HG02938 (cell line): Measurements from ENCODE around the gene SAMD10.
"Not testable (repeated sequence)": the region's sequence is repeated elsewhere in the genome, so short reads cannot be mapped to it uniquely, and the experiment has no call there.

Source experiments
- ATAC-seq: cut with Tn5 transposase; IDR thresholded peaks from one replicate; pipeline ENCODE4 v1.9.1; 2021; ENCODE audit warnings: mild to moderate bottlenecking, moderate library complexity; ENCODE audit not compliant: unreplicated experiment

SAMD10 gene

DNA sequence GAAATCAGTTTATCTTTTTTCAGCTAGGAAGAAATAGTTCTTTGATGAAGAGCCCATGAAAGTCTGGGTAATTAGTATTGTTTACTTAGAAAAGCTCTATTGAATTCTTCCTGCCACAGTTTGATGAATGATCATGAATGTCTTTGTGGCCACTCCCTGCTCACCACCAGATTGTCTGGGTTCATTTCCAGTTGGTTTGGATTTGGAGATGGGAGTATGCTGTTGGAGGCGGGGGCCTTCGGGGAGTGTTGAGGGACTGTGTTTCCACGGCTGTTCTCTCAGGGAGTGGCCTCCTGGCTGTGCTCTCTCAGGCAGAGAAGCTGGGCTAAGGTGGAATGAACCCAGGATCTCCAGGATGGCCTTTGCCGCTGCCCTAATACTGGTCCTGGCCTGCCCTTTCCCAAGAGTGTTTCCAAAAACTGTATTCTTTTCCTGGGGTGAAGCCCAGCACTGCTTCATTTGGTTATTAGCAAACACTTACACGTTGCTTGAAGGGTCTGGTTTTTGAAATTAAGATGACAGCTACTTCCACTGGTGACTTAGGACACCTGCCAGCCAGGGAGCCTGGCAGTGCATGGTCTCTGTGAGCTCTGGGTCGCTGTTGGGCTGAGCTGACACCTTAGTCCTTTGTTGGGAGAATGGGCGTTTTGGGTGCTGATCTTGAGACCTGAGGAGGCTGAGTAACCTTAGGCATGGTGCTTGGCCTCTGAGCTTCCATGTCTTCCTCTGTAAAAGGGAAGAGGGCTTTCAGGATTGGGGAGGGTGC is 24.7 kb upstream of the SAMD10 start:
- ATAC-seq: no peak

DNA sequence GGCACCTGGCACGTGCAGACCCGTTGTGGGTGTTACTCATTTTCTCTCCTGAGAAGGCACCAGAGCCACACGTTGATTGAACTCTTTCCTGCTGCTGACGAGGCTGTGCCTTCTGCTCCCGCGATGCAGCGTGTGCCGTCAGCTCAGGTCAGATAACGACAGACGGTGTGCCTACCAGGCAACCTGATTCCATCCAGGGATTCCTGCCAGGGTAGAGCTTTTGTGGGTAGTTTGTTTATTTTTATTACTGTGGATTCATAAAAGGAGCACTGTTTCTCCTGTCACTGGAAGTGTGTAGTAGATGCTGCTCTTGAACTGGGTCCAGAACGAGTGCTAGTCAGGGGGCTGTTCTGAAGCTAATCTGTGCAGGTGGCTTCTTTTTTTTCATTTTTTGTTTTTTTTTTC is 22.2 kb upstream of the SAMD10 start:
- ATAC-seq: no peak

GRCh38 chr20:64000906-64001305 is 21.5 kb upstream of the SAMD10 start:
- no peak for ATAC-seq

DNA sequence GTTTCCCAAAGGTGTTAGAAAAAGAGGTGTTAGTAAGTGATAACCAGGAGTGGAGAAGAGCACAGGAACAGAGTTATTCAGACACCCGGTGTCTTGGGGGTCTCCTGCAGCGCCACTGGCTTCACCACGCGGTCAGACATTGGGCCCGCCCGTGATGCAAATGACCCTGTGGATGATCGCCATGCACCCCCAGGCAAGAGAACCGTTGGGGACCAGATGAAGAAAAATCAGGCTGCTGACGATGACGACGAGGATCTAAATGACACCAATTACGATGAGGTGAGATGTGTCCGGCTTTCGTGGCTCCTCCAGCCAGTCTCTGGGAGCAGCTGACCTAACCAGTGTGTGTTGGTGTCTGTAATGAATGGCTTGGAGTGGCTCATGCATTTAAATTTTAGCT is 3.5 kb upstream of the SAMD10 start:
- no peak for ATAC-seq

GRCh38 chr20:63980806-63981728 is 1.6 kb upstream of the SAMD10 start, which contains the start of gene PRPF6:
PRPF6 (plus strand) TSS chr20:63981132; CDS start chr20:63981246, 114 bp downstream.
- peak; percentile 48 for ATAC-seq

DNA sequence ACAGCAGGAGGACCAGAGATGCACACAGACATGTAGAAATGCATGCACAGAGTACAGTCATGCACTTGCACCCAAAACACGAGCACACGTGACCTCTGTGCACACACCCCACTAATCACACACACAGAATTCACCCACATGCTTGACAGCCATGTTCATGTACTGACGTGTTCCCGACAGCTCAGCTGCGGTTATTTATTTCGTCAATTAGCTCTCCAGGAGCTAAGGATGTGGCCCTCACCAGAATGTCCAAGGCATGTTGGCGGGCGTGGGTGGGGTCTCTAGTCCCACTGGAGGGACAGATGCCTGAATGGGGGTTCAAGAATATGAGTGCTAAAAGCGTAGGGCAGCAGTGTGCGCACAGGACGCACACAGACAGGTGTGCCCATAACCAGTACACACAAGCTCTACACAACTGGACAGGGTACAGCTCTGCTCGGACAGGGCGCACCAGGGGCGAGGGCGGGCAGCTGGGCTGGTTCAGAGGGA is 919 bp upstream of the SAMD10 start:
- no peak for ATAC-seq

DNA sequence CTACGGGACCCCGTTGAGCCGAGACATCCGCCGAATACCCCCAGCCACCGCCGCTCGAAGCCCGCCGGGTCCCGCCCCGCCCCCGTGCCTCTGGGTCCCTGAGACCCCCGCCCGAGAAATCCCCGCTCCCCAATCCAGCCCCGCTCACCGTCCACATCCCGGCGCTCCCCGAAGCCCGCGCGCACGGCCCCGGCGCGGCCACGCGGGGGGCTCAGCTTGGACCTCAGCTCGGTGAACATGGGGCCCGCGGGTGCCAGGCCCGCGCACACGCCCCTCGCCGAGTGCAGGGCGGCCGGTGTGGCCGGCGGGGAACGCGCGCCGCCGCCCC is 249 bp downstream of the SAMD10 start:
- ATAC-seq: no peak

DNA sequence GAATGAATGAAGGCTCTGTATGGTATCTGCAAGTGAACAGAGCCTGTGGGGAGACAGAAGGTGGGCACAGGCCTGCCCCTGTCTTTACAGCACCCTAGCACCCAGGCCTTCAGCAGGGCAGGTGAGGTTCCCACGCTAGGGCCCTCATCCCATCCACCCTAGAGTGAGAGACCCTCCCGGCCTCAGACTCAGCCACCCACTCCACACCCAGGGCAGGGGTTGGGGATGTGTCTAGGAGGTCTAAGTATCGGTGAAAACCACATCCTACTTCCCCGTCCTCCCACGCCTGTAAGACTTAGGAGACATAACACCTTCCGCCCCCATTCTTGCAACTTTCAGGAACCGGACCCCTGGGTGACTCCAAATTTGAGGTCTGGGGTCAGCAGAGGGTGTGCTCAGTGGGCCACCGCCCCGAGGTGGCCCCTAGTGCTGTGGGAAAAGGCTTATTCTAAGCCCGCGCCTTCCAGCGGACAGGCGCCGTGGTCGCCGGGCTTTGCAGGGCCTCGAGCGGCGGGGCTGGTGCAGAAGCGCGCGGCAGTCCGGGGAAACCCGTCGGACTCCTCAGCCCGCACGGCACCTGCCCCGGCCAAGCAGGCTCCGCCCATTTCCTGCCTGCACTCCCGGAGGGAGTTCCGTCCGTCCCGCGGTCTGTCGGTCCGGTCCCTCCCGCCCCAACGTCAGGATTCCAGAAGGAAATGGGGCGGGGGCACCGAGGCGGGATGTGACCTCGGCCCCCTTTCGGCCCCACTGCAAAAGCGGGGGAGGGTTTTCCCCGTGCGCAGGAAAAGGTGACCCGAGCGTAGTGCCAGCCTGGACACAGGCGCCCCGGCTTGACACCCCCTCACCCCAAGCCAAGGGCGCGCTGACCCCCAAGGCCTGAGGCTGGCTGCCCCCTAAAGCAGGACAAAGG is 868 bp downstream of the SAMD10 start:
- ATAC-seq: no peak

GRCh38 chr20:63977739-63978276 is 1.6 kb downstream of the SAMD10 start:
- ATAC-seq: no peak

- ATAC-seq: no peak
Measured at GRCh38 chr20:63976980-63977738, 2.3 kb downstream of the SAMD10 start.

GRCh38 chr20:63976511-63976910 is 2.9 kb downstream of the SAMD10 start:
- ATAC-seq: not testable (repeated sequence)

DNA sequence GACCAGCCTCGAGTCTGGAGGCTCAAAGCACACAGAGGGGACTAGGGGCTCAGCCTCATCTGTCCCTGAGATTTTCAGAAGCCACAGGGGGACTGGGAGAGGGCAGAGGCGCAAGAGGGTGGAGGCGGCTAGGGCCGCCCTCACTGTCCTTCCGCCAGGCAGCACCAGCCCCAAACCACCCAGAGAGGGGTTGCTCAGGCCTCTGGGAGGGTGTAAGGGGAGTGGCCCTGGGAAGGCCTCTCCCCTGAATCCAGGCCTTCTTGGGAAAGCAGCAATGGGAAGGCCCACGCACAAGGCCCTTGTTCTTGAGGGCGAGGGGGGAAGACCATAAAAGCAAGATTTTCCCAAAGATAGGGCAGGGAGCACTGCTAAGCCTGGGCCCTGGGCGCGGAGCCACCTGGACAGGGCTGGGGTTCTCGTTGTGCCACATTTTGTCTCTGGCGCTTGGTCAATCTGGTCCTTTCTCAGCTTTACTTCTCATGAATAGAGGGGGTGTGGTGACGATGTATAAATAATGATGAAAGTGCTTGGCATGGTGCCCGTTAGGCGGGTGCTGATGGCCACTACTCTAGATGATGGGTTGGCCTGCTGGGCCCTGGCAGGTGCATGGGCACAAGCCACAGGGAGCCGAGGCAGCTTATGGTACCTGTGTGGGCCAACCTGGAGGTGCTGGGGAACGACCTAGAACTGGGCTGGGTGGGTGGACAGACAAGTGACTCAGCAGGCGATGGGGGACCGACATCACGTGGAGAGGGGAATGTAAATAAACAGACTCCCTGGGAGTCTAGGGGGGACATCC is 4.8 kb downstream of the SAMD10 start:
- no peak for ATAC-seq

GRCh38 chr20:63973636-63974401 is 5.6 kb downstream of the SAMD10 start:
- ATAC-seq: no peak

DNA sequence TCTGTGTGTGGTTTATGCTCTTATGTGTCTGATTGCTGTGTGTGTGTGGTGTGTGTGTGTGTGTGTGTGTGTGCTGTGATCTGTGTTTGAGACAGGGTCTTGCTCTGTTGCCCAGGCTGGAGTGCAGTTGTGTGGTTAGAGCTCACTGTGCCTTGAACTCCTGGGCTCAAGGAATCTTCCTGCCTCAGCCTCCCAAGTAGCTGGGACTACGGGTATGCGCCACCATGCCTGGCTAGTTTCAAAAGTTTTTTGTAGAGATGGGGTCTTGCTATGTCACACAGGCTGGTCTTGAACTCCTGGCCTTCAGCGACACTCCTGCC is 6.3 kb downstream of the SAMD10 start:
- ATAC-seq: no peak

DNA sequence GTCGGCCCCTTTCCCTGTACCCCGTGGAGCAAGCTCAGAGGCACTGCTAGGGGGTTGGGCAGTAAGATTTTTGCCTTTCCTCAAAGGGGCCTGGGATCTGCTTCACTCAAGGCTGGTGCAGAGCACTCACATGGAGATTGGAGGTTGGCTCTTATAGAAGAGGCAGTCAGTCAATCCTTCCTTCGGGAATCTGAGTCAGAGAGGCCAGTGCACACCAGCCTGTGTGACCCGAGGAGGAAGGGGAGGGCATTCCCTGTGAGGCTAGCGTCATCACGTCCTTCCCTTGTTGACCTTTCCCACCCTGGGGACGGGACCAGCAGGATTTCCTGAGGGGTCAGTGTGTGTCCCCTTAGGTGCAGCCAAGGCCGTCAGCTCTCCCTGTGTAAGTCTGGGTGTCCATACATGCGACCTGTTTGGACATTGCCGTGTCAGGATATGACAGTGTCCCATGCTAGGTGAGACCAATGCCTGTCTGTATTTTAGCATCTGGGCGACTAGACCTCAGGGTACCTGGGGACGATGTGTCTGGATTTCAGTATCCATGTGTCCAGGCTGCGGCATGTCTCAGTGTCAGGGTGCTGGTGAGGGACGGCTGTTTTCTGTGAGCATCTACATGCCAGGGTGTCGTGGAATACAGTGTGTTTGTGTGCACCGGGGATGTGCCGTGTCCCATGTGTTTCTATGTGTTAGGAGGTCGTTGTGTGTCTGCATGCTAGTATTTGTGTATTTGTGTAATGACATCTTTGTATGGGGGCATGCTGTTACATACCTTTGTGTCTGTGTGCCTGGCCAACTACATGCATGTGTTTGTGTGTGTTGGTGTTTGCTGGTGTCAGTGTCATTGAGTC is 6.9 kb downstream of the SAMD10 start:
- ATAC-seq: no peak

- not testable (repeated sequence) for ATAC-seq
Measured at GRCh38 chr20:63971960-63972311, 7.5 kb downstream of the SAMD10 start.

DNA sequence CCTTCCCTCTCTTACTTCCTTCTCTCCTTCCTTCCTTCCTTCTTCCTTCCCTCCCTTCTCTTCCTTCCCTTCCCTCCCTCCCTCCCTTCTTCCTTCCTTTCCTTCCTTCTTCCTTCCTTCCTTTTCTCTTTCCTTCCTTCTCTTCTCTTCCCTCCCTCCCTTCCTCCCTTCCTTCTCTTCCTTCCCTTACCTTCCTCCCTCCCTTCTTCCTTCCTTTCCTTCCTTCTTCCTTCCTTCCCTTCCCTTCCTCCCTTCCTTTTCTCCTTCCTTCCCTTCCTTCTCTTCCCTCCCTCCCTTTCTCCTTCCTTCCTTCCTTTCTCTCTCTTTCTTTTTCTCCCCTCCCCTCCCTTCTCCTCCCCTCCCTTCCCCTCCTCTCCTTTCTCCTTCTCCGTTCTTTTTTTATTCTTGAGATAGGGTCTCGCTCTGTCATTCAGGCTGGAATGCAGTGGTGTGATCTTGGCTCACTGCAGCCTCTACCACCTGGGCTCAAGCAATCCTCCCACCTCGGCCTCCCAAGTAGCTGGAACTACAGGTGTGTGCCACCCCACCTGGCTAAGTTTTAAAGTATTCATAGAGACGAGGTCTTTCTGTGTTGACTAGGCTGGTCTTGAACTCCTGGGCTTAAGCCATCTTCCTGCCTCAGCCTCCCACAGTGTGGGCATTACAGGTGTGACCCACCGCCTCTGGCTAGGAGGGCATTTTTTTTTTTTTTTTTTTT is 8.6 kb downstream of the SAMD10 start:
- ATAC-seq: no peak
